Fibroblast of pulmonary artery (primary cell): ENCODE results near the gene KRT76.

ENCODE experiments used
- DNase-seq: peaks from one replicate; pipeline ENCODE4 v3.0.0-alpha.2; 2010; ENCODE audit warnings: low read depth
- H3K4me3 ChIP-seq: replicated peaks from 2 replicates; pipeline ENCODE4 v1.5.1; 2011; ENCODE audit warnings: low read depth, mild to moderate bottlenecking, control low read depth, low read length, moderate library complexity
- CTCF ChIP-seq: IDR thresholded peaks from 2 replicates; pipeline ENCODE4 v1.5.1; 2011; ENCODE audit warnings: mild to moderate bottlenecking, control low read depth, low read length, inconsistent platforms; ENCODE audit errors: missing control alignments

The KRT76 gene

DNA sequence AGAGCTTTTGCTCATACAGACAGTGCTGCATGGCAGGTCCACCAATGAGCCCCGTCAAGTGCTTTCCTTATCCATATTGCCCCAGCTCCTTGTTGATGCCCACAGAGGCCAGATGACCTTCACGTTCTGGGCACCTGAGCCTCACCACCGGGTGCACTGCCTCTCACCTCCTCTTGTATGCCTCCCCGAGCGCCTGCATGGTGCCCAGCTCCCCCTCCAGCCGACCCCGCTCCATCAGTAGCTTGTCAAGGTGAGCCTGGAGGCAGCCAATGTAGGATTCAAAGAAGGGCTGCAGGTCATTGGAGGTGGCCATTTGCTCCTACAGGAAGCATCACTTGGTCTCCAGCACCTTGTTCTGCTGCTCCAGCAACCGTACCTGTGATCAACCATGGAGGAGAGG is 42.0 kb downstream of the KRT76 start:
- no peak overlapping the region for H3K4me3 ChIP-seq
- no peak for TF ChIP-seq CTCF

DNA sequence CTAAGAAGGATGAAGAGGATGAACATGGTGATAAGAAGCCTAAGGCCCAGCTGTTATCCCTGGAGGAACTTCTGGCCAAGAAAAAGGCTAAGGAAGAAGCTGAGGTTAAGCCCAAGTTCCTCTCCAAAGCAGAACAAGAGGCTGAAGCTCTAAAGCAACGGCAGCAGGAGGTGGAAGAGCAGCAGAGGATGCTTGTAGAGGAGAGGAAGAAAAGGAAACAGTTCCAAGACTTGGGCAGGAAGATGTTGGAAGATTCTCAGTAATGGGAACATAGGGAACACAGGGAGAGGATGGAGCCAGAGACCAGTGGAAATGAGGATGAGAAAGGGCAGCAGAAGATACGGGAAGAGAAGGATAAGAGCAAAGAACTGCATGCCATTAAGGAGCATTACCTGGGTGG is 46.4 kb downstream of the KRT76 start:
- TF ChIP-seq CTCF: no peak
- no peak overlapping the region for H3K4me3 ChIP-seq
- DNase-seq: no peak

More for the DNA sequence above, 42.0 kb downstream of the KRT76 start:
- DNase-seq: no peak

DNA sequence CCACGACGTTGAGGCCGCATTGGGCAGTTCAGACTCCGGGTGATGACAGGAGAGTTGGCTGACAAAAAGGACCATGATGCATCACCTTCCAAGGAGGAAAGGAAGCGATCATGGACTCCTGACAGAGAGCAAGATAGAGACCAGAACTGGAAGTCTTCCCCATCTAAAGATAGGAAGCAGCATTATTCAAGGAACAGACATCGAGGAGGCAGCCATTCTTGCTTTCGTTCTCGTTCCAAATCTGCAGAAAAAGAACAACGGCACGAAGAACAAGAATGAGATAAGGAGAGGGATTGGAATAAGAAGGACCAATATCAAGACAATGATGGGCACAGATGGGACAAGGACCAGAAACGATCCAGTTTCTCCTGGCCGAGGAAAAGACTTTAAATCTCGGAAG is 46.8 kb downstream of the KRT76 start:
- DNase-seq: no peak
- no peak overlapping the region for H3K4me3 ChIP-seq
- no peak for TF ChIP-seq CTCF

DNA sequence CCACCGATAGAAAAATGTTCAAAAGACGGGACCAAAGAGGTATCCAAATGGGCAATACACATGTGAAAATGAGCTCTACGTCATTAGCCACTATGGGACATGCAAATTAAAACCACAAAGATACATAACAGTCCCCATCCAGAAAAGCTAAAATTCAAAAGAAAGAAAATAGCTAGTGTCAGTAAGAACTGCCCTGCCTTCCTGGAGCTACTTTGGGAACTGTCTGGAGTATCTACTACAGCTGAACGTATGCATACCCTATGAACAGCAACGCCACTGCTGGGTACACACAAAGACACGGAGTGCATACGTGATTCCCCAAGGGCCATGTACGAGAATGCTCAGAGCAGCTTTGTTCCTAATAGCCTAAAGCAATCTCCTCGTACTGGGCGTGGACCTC is 48.0 kb downstream of the KRT76 start:
- no peak for DNase-seq
- H3K4me3 ChIP-seq: no peak overlapping the region
- TF ChIP-seq CTCF: no peak

- TF ChIP-seq CTCF: no peak
- H3K4me3 ChIP-seq: no peak overlapping the region
- no peak for DNase-seq
These were observed 48.8 kb downstream of the KRT76 start for GRCh38 chr12:52728374-52728773.

DNA sequence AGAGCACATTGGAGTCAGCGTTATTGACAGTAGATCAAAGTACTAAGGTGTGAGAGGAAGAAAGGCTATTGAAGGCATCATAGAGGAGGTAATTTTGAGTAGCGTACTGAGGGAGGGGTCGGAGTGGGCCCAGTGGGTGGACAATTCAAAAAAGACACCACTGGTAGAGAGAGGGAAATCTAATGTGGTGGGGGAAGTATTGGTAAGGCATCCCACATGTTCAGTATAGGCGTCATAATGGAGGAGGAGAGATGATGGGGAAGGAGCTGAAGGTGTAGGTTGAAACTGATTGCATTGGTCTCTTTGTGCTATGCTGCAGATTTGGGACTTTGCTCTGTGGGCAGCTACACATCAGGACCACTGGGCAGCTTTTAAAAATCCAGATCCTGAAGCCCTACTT is 50.1 kb downstream of the KRT76 start:
- no peak for DNase-seq
- H3K4me3 ChIP-seq: no peak overlapping the region

DNA sequence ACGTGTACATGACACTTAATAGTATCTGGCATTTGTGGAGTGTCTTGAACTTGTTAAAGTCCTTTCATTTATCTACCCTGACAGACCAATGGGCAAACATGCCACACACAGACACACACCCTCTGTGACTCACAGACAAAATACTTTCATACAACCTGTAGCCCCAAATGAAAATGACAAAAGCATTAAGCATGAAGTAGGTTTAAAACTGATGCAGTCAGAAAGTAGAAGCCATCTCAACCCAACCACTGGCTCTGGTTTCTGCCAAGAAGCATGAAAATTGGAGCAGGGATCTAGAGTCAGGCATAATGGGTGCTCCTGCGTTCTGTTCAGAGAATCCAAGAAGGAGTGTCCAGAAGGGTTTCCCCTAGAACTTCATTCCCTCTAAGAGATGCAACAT is 50.7 kb downstream of the KRT76 start:
- no peak for DNase-seq
- H3K4me3 ChIP-seq: no peak overlapping the region
- TF ChIP-seq CTCF: no peak

More for the DNA sequence above, 50.1 kb downstream of the KRT76 start:
- TF ChIP-seq CTCF: no peak
